VCaP (cell line): ENCODE data around the gene GALNT12.

Source experiments
- H3K27ac ChIP-seq: fragments of 450-650 bp; 2 replicates; pipeline ENCODE4 v1.5.1; 2017
- TF ChIP-seq, protein P1 (sequence below): fragments of 450-650 bp; conservative IDR thresholded peaks from 2 replicates; pipeline ENCODE4 v1.5.1; 2017; ENCODE audit warnings: mild to moderate bottlenecking, moderate library complexity

Gene GALNT12, protein sequence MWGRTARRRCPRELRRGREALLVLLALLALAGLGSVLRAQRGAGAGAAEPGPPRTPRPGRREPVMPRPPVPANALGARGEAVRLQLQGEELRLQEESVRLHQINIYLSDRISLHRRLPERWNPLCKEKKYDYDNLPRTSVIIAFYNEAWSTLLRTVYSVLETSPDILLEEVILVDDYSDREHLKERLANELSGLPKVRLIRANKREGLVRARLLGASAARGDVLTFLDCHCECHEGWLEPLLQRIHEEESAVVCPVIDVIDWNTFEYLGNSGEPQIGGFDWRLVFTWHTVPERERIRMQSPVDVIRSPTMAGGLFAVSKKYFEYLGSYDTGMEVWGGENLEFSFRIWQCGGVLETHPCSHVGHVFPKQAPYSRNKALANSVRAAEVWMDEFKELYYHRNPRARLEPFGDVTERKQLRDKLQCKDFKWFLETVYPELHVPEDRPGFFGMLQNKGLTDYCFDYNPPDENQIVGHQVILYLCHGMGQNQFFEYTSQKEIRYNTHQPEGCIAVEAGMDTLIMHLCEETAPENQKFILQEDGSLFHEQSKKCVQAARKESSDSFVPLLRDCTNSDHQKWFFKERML

DNA sequence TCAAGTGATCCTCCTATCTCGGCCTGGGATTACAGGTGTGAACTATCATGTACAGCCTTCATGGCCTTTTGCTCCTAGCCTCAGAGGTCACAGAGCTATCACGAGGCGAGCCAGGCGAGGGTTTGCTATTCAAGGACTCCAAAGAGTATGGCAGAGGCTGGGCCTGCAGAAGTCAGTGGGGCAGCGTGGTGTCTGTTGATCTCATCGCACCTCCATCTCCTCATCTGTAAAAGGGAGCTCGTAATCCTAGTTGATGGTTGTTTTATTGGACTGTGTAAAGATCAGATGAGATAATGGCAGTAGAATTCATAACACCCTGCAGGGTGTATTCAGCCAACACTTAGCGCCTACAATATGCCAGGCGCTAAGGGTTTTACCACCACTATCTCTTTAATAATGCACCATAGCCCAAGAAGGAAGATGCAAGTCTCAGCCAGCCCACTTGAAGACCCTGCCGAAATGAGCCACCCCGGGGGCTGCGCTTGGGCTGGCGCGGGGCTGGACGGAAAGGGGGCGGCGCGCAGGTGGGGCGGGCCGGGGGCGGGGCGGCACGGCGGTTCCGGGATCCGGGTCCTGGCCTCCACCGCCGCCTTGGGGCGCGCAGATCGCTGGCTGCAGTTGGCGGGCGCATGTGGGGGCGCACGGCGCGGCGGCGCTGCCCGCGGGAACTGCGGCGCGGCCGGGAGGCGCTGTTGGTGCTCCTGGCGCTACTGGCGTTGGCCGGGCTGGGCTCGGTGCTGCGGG is at the start of gene GALNT12:
GALNT12 (plus strand) TSS at position 601 of the 744 bp plus-strand sequence; CDS start at position 630, 29 bp downstream.
- TF ChIP-seq, protein P1, sequence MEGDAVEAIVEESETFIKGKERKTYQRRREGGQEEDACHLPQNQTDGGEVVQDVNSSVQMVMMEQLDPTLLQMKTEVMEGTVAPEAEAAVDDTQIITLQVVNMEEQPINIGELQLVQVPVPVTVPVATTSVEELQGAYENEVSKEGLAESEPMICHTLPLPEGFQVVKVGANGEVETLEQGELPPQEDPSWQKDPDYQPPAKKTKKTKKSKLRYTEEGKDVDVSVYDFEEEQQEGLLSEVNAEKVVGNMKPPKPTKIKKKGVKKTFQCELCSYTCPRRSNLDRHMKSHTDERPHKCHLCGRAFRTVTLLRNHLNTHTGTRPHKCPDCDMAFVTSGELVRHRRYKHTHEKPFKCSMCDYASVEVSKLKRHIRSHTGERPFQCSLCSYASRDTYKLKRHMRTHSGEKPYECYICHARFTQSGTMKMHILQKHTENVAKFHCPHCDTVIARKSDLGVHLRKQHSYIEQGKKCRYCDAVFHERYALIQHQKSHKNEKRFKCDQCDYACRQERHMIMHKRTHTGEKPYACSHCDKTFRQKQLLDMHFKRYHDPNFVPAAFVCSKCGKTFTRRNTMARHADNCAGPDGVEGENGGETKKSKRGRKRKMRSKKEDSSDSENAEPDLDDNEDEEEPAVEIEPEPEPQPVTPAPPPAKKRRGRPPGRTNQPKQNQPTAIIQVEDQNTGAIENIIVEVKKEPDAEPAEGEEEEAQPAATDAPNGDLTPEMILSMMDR = 0 out of 2 replicates have a peak, but pooled peaks have one; percentile 19
- peak within 1 kb of the TSS; percentile 34 for H3K27ac ChIP-seq

DNA sequence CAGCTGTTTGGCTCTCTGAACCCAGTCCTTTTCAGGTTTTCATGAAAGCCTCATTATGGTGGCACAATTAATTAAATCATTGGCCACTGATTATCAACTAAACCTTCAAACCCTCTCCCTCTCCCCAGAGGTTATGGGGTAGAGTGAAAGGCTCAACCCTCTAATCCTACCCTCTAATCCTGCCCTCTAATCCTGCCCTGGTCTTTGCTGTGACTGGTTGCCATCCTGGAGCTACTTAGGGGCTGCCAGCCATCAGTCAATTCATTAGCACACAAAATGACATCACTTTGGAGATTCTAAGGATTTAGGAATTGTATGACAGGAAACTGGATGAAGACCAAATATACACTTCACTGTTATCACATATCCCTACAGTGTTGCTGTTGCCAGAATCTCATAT is 47.2 kb upstream of the GALNT12 start:
- TF ChIP-seq, protein P1 = no peak
- no peak overlapping the region for H3K27ac ChIP-seq

DNA sequence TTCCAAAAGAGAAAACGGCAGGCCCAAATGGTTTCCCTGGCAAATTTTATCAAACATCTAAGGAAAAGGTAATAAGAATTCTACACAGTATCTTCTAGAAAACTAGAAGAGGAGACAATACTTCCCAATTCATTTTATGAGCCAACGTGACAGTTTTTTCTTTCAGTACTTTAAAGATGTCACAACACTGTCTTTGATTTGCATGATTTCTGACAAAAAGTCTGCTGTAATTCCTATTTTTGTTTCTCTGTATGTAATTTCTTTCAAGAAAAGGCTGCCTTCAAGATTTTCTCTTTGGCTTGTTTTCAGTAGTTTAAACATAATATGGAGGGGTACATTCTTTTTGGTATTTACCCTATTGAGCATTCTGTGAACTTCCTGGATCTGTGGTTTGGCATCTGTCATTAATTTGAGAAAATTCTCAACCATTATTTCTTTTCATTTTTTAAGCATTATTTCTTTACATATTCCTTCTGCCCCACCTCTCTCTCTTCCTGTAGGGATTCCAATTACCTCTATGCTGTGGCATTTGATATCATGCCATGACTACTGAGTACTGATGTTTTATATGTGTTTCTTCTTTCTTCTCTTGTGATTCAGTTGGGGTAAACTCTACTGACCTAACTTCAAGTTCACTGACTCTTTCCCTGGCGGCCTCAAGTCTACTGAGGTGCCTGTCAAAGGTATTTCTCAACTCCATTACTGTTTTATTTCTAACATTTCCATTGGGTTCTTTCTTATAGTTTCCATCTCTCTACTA is 43.3 kb upstream of the GALNT12 start:
- H3K27ac ChIP-seq = no peak overlapping the region
- TF ChIP-seq, protein P1 = no peak

DNA sequence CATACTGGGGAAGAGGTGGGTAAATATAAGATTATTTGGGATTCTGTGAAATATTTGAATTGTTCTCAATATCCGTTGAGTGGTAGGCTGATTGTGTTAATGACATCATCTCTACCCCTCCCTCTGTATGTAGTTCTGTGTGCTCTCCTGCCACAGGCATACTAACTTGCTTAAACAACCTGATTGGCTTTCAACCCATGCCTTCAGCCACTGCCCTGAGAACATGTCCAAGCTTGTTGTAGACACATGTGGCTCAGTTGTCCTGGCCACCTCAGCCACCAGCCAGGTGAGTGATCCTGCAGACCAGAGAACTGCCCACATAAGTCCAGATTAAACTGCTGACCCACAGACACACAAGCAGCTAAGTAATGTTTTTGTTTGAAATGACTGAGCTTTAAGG is 42.2 kb upstream of the GALNT12 start:
- H3K27ac ChIP-seq = no peak overlapping the region
- TF ChIP-seq, protein P1 = no peak

DNA sequence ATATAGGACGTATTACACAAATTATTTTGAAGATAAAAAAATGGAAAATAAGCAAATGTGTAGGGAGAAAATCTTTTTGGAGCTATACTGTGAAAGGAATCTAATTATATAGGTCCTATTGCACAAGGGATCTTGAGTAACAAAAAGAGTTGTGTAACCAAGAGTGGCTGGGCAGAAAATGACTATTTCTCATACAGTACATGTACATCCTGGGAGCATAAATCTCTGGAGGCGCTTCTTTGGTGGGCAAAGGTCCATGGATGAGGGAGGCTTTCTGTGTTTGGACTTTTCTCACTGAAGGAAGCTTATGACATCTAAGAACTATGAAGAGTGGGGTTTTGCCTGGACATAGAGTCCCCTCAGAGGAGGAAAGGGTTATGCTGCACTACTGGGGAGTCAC is 40.9 kb upstream of the GALNT12 start:
- H3K27ac ChIP-seq = no peak overlapping the region
- TF ChIP-seq, protein P1 = no peak

DNA sequence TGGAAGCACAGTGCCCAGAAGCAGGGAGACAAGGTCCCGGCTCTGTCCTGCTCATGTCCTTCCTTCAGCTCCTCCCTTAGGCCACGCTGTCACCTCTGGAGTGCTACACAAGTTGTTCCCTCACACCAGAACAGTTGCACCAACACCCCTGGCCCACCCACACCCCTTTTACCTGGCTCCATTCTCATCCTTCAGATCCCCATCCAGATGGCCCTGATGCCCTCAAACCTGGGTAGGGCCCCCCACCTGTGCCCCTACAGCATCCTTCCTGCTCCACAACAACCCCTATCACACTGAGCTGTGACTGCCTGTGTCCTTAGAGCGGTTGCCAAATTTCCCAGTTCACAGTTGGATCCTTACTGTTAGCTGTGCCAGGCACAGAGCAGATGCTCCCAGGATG is 40.3 kb upstream of the GALNT12 start:
- TF ChIP-seq, protein P1 = no peak

DNA sequence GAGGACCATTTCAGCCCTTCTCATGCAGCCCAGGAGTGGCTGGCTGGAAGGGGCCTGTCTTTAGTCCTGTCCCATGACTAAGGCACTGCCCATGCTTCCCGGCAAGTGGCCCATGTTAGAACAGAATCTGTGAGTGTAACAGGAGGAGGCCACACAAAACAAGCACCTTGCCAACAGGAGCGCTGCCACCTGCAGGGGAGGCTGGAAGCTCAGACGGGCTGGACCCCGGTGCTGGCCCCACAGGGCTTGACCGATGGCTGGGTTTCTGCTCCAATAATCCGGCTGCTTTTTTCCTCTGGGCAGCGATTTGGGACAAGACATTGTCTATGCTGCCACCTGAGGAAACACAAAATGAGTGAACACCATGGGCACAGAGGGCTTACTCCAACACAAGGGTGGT is 39.6 kb upstream of the GALNT12 start:
- TF ChIP-seq, protein P1 = no peak
- no peak overlapping the region for H3K27ac ChIP-seq

More for the DNA sequence above, 40.3 kb upstream of the GALNT12 start:
- no peak overlapping the region for H3K27ac ChIP-seq
